Activated naive CD4-positive, alpha-beta T cell treated with anti-CD3 and anti-CD28 coated beads for 36 hours (primary cell): Measurements from ENCODE around the gene SRGAP3. TPM values are rescaled to one million over a fixed set of nuclear protein-coding genes. Genes with fewer than 3 reads are reported as not detected.

Experiments
- CTCF ChIA-PET: fragments of 350-600 bp; sonication (Branson Sonifier 250); formaldehyde crosslinking; loops from one replicate; lab custom pipeline; 2021; ENCODE audit warnings: antibody characterized with exemption; lab: Charles Lee
- DNase-seq: peaks from one replicate; pipeline ENCODE4 v3.0.0-alpha.2; 2020
- H3K27ac Mint-ChIP-seq: one replicate; pipeline ENCODE4 v1.8.0; 2021; ENCODE audit warnings: mild to moderate bottlenecking, mixed read lengths
- H3K27me3 Mint-ChIP-seq: one replicate; pipeline ENCODE4 v1.8.0; 2021; ENCODE audit warnings: low read depth, mixed read lengths
- H3K36me3 Mint-ChIP-seq: one replicate; pipeline ENCODE4 v1.8.0; 2021; ENCODE audit warnings: low read depth, mixed read lengths
- H3K4me1 Mint-ChIP-seq: one replicate; pipeline ENCODE4 v1.8.0; 2021; ENCODE audit warnings: low read depth, mixed read lengths
- H3K4me3 Mint-ChIP-seq: one replicate; pipeline ENCODE4 v1.8.0; 2021; ENCODE audit warnings: mild to moderate bottlenecking, moderate library complexity, mixed read lengths
- H3K9me3 Mint-ChIP-seq: one replicate; pipeline ENCODE4 v1.8.0; 2021; ENCODE audit warnings: mixed read lengths
- intact Hi-C: fragments of 100-400 bp; cut with micrococcal nuclease; formaldehyde crosslinking; loops from one replicate; pipeline ENCODE4 v1.15.1; 2023
- total RNA-seq, 2 experiments: library from RNA; stranded (reverse); gene quantifications; one replicate each; pipeline ENCODE4 v1.2.3, GENCODE V29; 2021

SRGAP3 gene
- total RNA-seq, 2 experiments from 2014 or later: 2.4 to 2.5 TPM

GRCh38 chr3:8931342-8931741 is 318.1 kb downstream of the SRGAP3 start:
- intact Hi-C loops: no loop called here
- Mint-ChIP-seq H3K27me3 (no peaks in the 10 kb centered on the region), H3K9me3 (no peaks in the 10 kb centered on the region), H3K4me1 (no peaks in the 10 kb centered on the region), H3K4me3 (no peak overlapping the region), H3K36me3 (peaks cover 29% of the 10 kb centered on the region), H3K27ac (no peak overlapping the region)
- CTCF ChIA-PET: no interaction called here
- DNase-seq: no peak

Other genes with a start within 250 kb of the SRGAP3 start
- 10 to 100 TPM; 46.0 to 48.9 TPM for gene THUMPD3, start 113.4 kb upstream of the SRGAP3 start, total RNA-seq
- gene SETD5, start 148.0 kb upstream of the SRGAP3 start, total RNA-seq: 100 to 1,000 TPM; 125 to 133 TPM